SK-N-MC (cell line): ENCODE data around the gene VPS35L.

Experiments
- EZH2 ChIP-seq: fragments of 200-600 bp; sonication (generic); IDR thresholded peaks from one replicate; pipeline ENCODE4 v1.6.1; 2017; ENCODE audit warnings: antibody characterized with exemption
- FOXP2 ChIP-seq: optimal IDR thresholded peaks from 2 replicates; pipeline ENCODE3; 2011; ENCODE audit warnings: mild to moderate bottlenecking, moderate library complexity; ENCODE audit not compliant: insufficient read depth; ENCODE audit errors: extremely low read length, control extremely low read depth
- POLR2AphosphoS5 ChIP-seq: IDR thresholded peaks from 2 replicates; pipeline ENCODE4 v1.6.1; 2012; ENCODE audit warnings: mild to moderate bottlenecking, low read depth, low read length, borderline replicate concordance

- no peak for TF ChIP-seq POLR2AphosphoS5
- TF ChIP-seq EZH2, result no peak
- TF ChIP-seq FOXP2, result no peak
Observed at GRCh38 chr16:19680881-19681340, 125.4 kb downstream of the VPS35L start.
